Measurements from ENCODE around the gene NRG3.

Gene NRG3

DNA sequence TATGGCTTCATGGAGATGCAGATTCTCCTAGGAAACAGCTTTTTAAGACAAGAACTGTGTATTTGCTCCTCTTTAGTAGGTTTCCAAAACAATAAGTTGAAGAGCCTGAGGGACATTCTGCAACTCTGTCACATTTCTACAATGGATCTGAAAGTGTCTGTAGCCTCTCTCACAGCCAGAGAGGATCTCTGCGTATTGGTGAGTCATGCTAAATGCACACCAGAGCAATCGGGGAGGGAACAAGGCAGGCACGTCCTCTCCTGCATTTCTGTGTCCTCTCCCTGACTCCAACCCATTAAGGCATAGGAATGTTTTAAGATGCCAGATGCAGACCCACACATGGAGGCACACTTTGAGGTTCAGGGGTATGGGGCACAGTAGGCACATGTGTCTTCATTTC is 1137.9 kb downstream of the NRG3 start:
- DNase-seq (ENCODE audit: low read depth) = no peak

- no peak for DNase-seq (ENCODE audit: low read depth)
Observed at GRCh38 chr10:83017076-83017867, 1142.3 kb downstream of the NRG3 start.

GRCh38 chr10:83023662-83024061 is 1148.7 kb downstream of the NRG3 start:
- DNase-seq (ENCODE audit: low read depth) = no peak

Data from CMK (cell line).